Dermis lymphatic vessel endothelial cell (primary cell): Measurements from ENCODE around the gene SSMEM1. TPM values are rescaled to one million over a fixed set of nuclear protein-coding genes. Genes with fewer than 3 reads are reported as not detected.

Source experiments
- total RNA-seq: library from RNA; depleted of rRNA; stranded (reverse); fragments of >200 nt; gene quantifications from 2 replicates; pipeline ENCODE4 v1.2.1, GENCODE V29; 2014

The SSMEM1 gene
- total RNA-seq: not detected in 2 replicates

GRCh38 chr7:130207642-130208041 is at the start of gene SSMEM1:
TSS of gene SSMEM1 (plus strand) at chr7:130207860. CDS start at chr7:130207911, 51 bp downstream.

GRCh38 chr7:130205084-130205947 is 2.3 kb upstream of the SSMEM1 start, which contains the start of gene TMEM209:
TSS of gene TMEM209 (minus strand) at chr7:130205406. CDS start at chr7:130205375, 31 bp downstream.

Other genes with a start within 250 kb of the SSMEM1 start
- 13.0 and 13.8 TPM in 2 replicates for gene ZC3HC1, start 156.5 kb upstream of the SSMEM1 start, total RNA-seq
- gene KLHDC10, start 137.3 kb upstream of the SSMEM1 start, total RNA-seq: 27.1 and 32.2 TPM in 2 replicates
- 6.5 and 7.2 TPM in 2 replicates for gene TMEM209, start 2.5 kb upstream of the SSMEM1 start, total RNA-seq
- gene CPA2, start 59.0 kb downstream of the SSMEM1 start, total RNA-seq: not detected in 2 replicates
- 0.54 TPM in 1 of 2 replicates, not detected in the other for gene CPA4, start 85.3 kb downstream of the SSMEM1 start, total RNA-seq
- gene CPA5, start 137.0 kb downstream of the SSMEM1 start, total RNA-seq: not detected in 2 replicates
- not detected in 2 replicates for gene CPA1, start 172.6 kb downstream of the SSMEM1 start, total RNA-seq
- gene CEP41, start 233.2 kb downstream of the SSMEM1 start, total RNA-seq: 2.9 and 4.1 TPM in 2 replicates